GM23338 (cell line): ENCODE data around the gene ACTL6A. TPM values are rescaled to one million over a fixed set of nuclear protein-coding genes. Genes with fewer than 3 reads are reported as not detected.
A peak's percentile ranks its signal among the peaks of the same experiment; 100 is the strongest.

Experiments used
- ATAC-seq: fragments of 200-7000 bp; cut with Tn5 transposase; 3 replicates; pipeline ENCODE4 v1.9.1; 2020
- DNase-seq: peaks from one replicate; pipeline ENCODE4 v3.0.0-alpha.2; 2015; ENCODE audit warnings: low spot score
- H2AFZ ChIP-seq: fragments of 200-600 bp; sonication (generic); 2 replicates; pipeline ENCODE4 v1.8.0; 2016; ENCODE audit warnings: antibody characterized with exemption, mild to moderate bottlenecking, moderate library complexity
- H3F3A ChIP-seq: fragments of 200-600 bp; sonication (generic); replicated peaks from 2 replicates; pipeline ENCODE4 v1.8.0; 2017; ENCODE audit warnings: antibody characterized with exemption, mixed run types, low read depth
- H3K27ac ChIP-seq: fragments of 200-600 bp; sonication (generic); 2 replicates; pipeline ENCODE4 v1.6.1; 2016; ENCODE audit warnings: low read depth
- H3K27me3 ChIP-seq: fragments of 200-600 bp; sonication (generic); 2 replicates; pipeline ENCODE4 v1.8.0; 2016; ENCODE audit warnings: mild to moderate bottlenecking, mixed run types, moderate library complexity; ENCODE audit not compliant: insufficient read depth
- H3K36me3 ChIP-seq: fragments of 200-600 bp; sonication (generic); 2 replicates; pipeline ENCODE4 v1.8.0; 2016; ENCODE audit warnings: mild to moderate bottlenecking; ENCODE audit not compliant: insufficient read depth
- H3K4me1 ChIP-seq: fragments of 200-600 bp; sonication (generic); 2 replicates; pipeline ENCODE4 v1.8.0; 2016; ENCODE audit warnings: mild to moderate bottlenecking, moderate library complexity; ENCODE audit not compliant: insufficient read depth
- H3K4me2 ChIP-seq: fragments of 200-600 bp; sonication (generic); 2 replicates; pipeline ENCODE4 v1.7.1; 2017; ENCODE audit warnings: mixed run types
- H3K4me3 ChIP-seq: fragments of 200-600 bp; sonication (generic); 2 replicates; pipeline ENCODE4 v1.6.1; 2016; ENCODE audit warnings: mixed run types
- H3K79me2 ChIP-seq: fragments of 200-600 bp; sonication (generic); replicated peaks from 2 replicates; pipeline ENCODE4 v1.8.0; 2017; ENCODE audit warnings: mild to moderate bottlenecking; ENCODE audit not compliant: insufficient read depth
- H3K9me2 ChIP-seq: fragments of 200-600 bp; sonication (generic); 2 replicates; pipeline ENCODE4 v1.8.0; 2017; ENCODE audit not compliant: insufficient read depth
- H4K20me1 ChIP-seq: fragments of 200-600 bp; sonication (generic); replicated peaks from 2 replicates; pipeline ENCODE4 v1.8.0; 2017; ENCODE audit warnings: mild to moderate bottlenecking; ENCODE audit not compliant: insufficient read depth
- H3K27ac Mint-ChIP-seq: 2 replicates; pipeline ENCODE4 v1.8.0; 2020; ENCODE audit warnings: inconsistent platforms, mild to moderate bottlenecking, moderate library complexity, mixed read lengths
- H3K27me3 Mint-ChIP-seq: 3 replicates; pipeline ENCODE4 v1.8.0; 2022; ENCODE audit warnings: low read depth, mild to moderate bottlenecking, moderate library complexity, mixed read lengths, inconsistent platforms; ENCODE audit not compliant: insufficient read depth, poor library complexity
- H3K36me3 Mint-ChIP-seq: 3 replicates; pipeline ENCODE4 v1.8.0; 2021; ENCODE audit warnings: low read depth, mild to moderate bottlenecking, inconsistent platforms, moderate library complexity, mixed read lengths
- H3K4me1 Mint-ChIP-seq: 3 replicates; pipeline ENCODE4 v1.8.0; 2020; ENCODE audit warnings: mild to moderate bottlenecking, inconsistent platforms, mixed read lengths
- H3K4me3 Mint-ChIP-seq: 3 replicates; pipeline ENCODE4 v1.8.0; 2021; ENCODE audit warnings: moderate library complexity, mild to moderate bottlenecking, inconsistent platforms, mixed read lengths
- H3K9me3 Mint-ChIP-seq: 3 replicates; pipeline ENCODE4 v1.8.0; 2020; ENCODE audit warnings: moderate library complexity, mild to moderate bottlenecking, inconsistent platforms, mixed read lengths
- CREB1 ChIP-seq: fragments of 250-450 bp; sonication (Bioruptor Pico); IDR thresholded peaks from 2 replicates; pipeline ENCODE4 v1.5.0; 2020; ENCODE audit warnings: low read depth, mild to moderate bottlenecking, moderate library complexity
- EZH2 ChIP-seq: fragments of 200-600 bp; sonication (generic); IDR thresholded peaks from one replicate; pipeline ENCODE4 v1.8.0; 2017; ENCODE audit warnings: antibody characterized with exemption, mild to moderate bottlenecking, low read depth; ENCODE audit not compliant: unreplicated experiment
- EZH2phosphoT487 ChIP-seq: fragments of 200-600 bp; sonication (generic); IDR thresholded peaks from one replicate; pipeline ENCODE4 v1.8.1; 2018; ENCODE audit warnings: antibody characterized with exemption; ENCODE audit not compliant: unreplicated experiment
- NANOG ChIP-seq: IDR thresholded peaks from 2 replicates; pipeline ENCODE4 v1.6.1; 2016; ENCODE audit warnings: antibody characterized with exemption, borderline replicate concordance
- STAT1 ChIP-seq: IDR thresholded peaks from one replicate; pipeline ENCODE4 v1.6.1; 2016; ENCODE audit warnings: antibody characterized with exemption; ENCODE audit not compliant: unreplicated experiment
- ZNF114 ChIP-seq: fragments of 250-450 bp; sonication (Bioruptor Pico); IDR thresholded peaks from 2 replicates; pipeline ENCODE4 v1.5.0; 2020; ENCODE audit warnings: mild to moderate bottlenecking, moderate library complexity
- polyA plus RNA-seq: library from polyadenylated mRNA; unstranded; fragments of >200 nt; fragmentation: Nextera tagmentation; extraction: Ambion mirVana; gene quantifications from 2 replicates; pipeline ENCODE4 v1.2.1, GENCODE V29; 2016
- total RNA-seq: library from RNA; depleted of rRNA; stranded (reverse); fragments of >200 nt; shearing (Covaris generic); gene quantifications from 2 replicates; pipeline ENCODE4 v1.2.3, GENCODE V29; 2014
- TF ChIP-seq, protein P1 (sequence below): IDR thresholded peaks from one replicate; pipeline ENCODE4 v1.6.1; 2018; ENCODE audit warnings: antibody characterized with exemption; ENCODE audit not compliant: unreplicated experiment
- TF ChIP-seq, protein P2 (sequence below): fragments of 250-450 bp; sonication (Bioruptor Pico); IDR thresholded peaks from 2 replicates; pipeline ENCODE4 v1.5.0; 2020; ENCODE audit warnings: mild to moderate bottlenecking, moderate library complexity

Gene ACTL6A
- total and polyA plus RNA-seq, 2 experiments from 2014 or later, result 117 to 125 TPM

DNA sequence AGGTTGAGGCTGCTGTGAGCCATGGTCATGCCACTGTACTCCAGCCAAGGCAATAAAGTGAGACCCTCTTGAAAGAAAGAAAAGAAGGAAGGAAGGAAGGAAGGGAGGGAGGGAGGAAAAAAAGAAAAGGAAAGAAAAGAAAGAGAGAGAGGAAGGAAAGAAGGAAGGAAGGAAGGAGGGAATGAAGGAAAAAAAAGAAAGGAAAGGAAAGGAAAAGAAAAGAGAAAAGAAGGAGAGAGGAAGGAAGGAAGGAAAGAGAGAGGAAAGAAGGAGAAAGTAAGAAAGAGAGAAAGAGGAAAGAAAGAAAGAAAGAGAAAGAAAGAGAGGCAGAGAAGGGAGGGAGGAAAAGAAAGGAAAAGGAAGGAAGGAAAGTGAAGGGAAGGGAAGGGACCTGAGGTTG lies 20.4 kb upstream of the ACTL6A start:
- Mint-ChIP-seq H3K9me3 (no peaks in the 10 kb centered on the region), H3K36me3 (no peaks in the 10 kb centered on the region), H3K4me1 (peaks cover 5% of the 10 kb centered on the region; the same call in 2 of the 3 replicates), H3K4me3 (no peak overlapping the region), H3K27me3 (peaks cover 6% of the 10 kb centered on the region), H3K27ac (no peak overlapping the region)
- TF ChIP-seq CREB1, result no peak
- TF ChIP-seq EZH2phosphoT487, result no peak
- TF ChIP-seq EZH2, result no peak
- TF ChIP-seq, protein P1, sequence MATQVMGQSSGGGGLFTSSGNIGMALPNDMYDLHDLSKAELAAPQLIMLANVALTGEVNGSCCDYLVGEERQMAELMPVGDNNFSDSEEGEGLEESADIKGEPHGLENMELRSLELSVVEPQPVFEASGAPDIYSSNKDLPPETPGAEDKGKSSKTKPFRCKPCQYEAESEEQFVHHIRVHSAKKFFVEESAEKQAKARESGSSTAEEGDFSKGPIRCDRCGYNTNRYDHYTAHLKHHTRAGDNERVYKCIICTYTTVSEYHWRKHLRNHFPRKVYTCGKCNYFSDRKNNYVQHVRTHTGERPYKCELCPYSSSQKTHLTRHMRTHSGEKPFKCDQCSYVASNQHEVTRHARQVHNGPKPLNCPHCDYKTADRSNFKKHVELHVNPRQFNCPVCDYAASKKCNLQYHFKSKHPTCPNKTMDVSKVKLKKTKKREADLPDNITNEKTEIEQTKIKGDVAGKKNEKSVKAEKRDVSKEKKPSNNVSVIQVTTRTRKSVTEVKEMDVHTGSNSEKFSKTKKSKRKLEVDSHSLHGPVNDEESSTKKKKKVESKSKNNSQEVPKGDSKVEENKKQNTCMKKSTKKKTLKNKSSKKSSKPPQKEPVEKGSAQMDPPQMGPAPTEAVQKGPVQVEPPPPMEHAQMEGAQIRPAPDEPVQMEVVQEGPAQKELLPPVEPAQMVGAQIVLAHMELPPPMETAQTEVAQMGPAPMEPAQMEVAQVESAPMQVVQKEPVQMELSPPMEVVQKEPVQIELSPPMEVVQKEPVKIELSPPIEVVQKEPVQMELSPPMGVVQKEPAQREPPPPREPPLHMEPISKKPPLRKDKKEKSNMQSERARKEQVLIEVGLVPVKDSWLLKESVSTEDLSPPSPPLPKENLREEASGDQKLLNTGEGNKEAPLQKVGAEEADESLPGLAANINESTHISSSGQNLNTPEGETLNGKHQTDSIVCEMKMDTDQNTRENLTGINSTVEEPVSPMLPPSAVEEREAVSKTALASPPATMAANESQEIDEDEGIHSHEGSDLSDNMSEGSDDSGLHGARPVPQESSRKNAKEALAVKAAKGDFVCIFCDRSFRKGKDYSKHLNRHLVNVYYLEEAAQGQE, result no peak
- TF ChIP-seq STAT1, result no peak
- TF ChIP-seq ZNF114 (CRISPR knock-in tag), result no peak
- no peak for TF ChIP-seq NANOG
- no peaks in the 10 kb centered on the region for H3F3A ChIP-seq
- H3K79me2 ChIP-seq, result no peaks in the 10 kb centered on the region
- DNase-seq (no peak), ATAC-seq (no peak)
- no peaks in the 10 kb centered on the region for H4K20me1 ChIP-seq
- H2AFZ ChIP-seq, result no peak overlapping the region
- no peaks in the 10 kb centered on the region for H3K36me3 ChIP-seq
- no peak overlapping the region for H3K27ac ChIP-seq
- H3K4me2 ChIP-seq, result no peak overlapping the region
- H3K27me3 ChIP-seq, result no peaks in the 10 kb centered on the region
- H3K4me1 ChIP-seq, result no peaks in the 10 kb centered on the region
- H3K4me3 ChIP-seq, result no peak overlapping the region
- peaks cover 6% of the 10 kb centered on the region; the same call in 1 of the 2 replicates for H3K9me2 ChIP-seq

DNA sequence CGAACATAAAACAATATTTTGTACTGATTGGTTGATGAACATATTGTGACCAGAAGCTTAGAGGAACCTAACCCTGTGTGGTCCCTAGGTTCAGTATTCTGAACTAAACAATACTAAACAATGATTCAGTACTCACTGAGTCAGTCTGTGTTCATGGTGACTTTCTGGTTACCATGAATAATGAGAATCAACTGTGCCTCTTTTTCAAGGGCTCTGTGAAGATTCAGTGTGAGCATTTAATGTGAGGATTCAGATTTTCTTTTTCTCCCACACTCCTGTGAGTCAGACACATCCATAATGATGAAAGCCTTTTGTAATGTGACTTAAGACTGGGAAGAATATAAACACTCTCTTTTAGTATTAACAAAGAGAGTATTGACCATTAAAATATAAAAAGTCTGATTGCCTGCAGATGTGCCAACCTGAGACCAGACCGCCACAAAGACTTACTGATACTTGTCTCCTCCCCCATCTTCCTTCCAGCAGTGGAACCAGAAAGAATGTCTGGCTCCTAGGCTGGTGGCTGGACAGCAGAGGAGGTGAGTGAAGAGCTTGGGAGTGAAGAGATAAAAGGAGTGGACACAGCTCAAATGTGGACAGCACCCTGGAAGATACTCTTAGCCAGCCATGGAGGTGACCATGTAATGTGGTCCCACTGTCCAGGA lies 17.6 kb upstream of the ACTL6A start:
- Mint-ChIP-seq H3K36me3 (no peaks in the 10 kb centered on the region), H3K9me3 (no peaks in the 10 kb centered on the region), H3K27ac (no peak overlapping the region), H3K4me3 (no peak overlapping the region), H3K4me1 (peaks cover 5% of the 10 kb centered on the region; the same call in 1 of the 3 replicates), H3K27me3 (peaks cover 1% of the 10 kb centered on the region)
- Histone ChIP-seq H3K79me2 (no peaks in the 10 kb centered on the region), H2AFZ (0 out of 2 replicates have a peak overlapping the region, but pooled peaks have one; percentile 38), H4K20me1 (no peaks in the 10 kb centered on the region), H3F3A (no peaks in the 10 kb centered on the region), H3K36me3 (no peaks in the 10 kb centered on the region), H3K27me3 (no peaks in the 10 kb centered on the region), H3K4me1 (no peaks in the 10 kb centered on the region), H3K27ac (no peak overlapping the region), H3K4me3 (no peak overlapping the region), H3K9me2 (0 out of 2 replicates have a peak, but pooled peaks cover 6% of the 10 kb centered on the region), H3K4me2 (no peak overlapping the region)
- ATAC-seq (no peak), DNase-seq (no peak)
- TF ChIP-seq ZNF114 (CRISPR knock-in tag), result no peak
- TF ChIP-seq, protein P1, result no peak
- TF ChIP-seq, protein P2, sequence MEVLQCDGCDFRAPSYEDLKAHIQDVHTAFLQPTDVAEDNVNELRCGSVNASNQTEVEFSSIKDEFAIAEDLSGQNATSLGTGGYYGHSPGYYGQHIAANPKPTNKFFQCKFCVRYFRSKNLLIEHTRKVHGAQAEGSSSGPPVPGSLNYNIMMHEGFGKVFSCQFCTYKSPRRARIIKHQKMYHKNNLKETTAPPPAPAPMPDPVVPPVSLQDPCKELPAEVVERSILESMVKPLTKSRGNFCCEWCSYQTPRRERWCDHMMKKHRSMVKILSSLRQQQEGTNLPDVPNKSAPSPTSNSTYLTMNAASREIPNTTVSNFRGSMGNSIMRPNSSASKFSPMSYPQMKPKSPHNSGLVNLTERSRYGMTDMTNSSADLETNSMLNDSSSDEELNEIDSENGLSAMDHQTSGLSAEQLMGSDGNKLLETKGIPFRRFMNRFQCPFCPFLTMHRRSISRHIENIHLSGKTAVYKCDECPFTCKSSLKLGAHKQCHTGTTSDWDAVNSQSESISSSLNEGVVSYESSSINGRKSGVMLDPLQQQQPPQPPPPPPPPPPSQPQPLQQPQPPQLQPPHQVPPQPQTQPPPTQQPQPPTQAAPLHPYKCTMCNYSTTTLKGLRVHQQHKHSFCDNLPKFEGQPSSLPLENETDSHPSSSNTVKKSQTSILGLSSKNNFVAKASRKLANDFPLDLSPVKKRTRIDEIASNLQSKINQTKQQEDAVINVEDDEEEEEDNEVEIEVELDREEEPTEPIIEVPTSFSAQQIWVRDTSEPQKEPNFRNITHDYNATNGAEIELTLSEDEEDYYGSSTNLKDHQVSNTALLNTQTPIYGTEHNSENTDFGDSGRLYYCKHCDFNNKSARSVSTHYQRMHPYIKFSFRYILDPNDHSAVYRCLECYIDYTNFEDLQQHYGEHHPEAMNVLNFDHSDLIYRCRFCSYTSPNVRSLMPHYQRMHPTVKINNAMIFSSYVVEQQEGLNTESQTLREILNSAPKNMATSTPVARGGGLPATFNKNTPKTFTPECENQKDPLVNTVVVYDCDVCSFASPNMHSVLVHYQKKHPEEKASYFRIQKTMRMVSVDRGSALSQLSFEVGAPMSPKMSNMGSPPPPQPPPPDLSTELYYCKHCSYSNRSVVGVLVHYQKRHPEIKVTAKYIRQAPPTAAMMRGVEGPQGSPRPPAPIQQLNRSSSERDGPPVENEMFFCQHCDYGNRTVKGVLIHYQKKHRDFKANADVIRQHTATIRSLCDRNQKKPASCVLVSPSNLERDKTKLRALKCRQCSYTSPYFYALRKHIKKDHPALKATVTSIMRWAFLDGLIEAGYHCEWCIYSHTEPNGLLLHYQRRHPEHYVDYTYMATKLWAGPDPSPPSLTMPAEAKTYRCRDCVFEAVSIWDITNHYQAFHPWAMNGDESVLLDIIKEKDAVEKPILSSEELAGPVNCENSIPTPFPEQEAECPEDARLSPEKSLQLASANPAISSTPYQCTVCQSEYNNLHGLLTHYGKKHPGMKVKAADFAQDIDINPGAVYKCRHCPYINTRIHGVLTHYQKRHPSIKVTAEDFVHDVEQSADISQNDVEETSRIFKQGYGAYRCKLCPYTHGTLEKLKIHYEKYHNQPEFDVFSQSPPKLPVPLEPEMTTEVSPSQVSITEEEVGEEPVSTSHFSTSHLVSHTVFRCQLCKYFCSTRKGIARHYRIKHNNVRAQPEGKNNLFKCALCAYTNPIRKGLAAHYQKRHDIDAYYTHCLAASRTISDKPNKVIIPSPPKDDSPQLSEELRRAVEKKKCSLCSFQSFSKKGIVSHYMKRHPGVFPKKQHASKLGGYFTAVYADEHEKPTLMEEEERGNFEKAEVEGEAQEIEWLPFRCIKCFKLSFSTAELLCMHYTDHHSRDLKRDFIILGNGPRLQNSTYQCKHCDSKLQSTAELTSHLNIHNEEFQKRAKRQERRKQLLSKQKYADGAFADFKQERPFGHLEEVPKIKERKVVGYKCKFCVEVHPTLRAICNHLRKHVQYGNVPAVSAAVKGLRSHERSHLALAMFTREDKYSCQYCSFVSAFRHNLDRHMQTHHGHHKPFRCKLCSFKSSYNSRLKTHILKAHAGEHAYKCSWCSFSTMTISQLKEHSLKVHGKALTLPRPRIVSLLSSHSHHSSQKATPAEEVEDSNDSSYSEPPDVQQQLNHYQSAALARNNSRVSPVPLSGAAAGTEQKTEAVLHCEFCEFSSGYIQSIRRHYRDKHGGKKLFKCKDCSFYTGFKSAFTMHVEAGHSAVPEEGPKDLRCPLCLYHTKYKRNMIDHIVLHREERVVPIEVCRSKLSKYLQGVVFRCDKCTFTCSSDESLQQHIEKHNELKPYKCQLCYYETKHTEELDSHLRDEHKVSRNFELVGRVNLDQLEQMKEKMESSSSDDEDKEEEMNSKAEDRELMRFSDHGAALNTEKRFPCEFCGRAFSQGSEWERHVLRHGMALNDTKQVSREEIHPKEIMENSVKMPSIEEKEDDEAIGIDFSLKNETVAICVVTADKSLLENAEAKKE (CRISPR knock-in tag), result no peak
